ENCODE results near the gene ZFAND3. TPM values are rescaled to one million over a fixed set of nuclear protein-coding genes. Genes with fewer than 3 reads are reported as not detected.
A peak's percentile ranks its signal among the peaks of the same experiment; 100 is the strongest.

ZFAND3 gene
- total RNA-seq, 1 donor from 2014 or later, result 81.8 TPM

- no peak overlapping the region for H3K27ac ChIP-seq (replicated peaks)
- peaks cover 27% of the 10 kb centered on the region for H3K4me1 ChIP-seq
- H3K27me3 ChIP-seq (ENCODE audit: low read depth), result no peaks in the 10 kb centered on the region
- DNase-seq, result no peak
- no peaks in the 10 kb centered on the region for H3K36me3 ChIP-seq
- H3K4me3 ChIP-seq, result no peak overlapping the region
- peaks cover 16% of the 10 kb centered on the region for H3K9me3 ChIP-seq (replicated peaks)
- intact Hi-C loops (cut with micrococcal nuclease), result no loop called here
- TF ChIP-seq, protein P1, sequence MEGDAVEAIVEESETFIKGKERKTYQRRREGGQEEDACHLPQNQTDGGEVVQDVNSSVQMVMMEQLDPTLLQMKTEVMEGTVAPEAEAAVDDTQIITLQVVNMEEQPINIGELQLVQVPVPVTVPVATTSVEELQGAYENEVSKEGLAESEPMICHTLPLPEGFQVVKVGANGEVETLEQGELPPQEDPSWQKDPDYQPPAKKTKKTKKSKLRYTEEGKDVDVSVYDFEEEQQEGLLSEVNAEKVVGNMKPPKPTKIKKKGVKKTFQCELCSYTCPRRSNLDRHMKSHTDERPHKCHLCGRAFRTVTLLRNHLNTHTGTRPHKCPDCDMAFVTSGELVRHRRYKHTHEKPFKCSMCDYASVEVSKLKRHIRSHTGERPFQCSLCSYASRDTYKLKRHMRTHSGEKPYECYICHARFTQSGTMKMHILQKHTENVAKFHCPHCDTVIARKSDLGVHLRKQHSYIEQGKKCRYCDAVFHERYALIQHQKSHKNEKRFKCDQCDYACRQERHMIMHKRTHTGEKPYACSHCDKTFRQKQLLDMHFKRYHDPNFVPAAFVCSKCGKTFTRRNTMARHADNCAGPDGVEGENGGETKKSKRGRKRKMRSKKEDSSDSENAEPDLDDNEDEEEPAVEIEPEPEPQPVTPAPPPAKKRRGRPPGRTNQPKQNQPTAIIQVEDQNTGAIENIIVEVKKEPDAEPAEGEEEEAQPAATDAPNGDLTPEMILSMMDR (IDR thresholded peaks at IDR 0.05; ENCODE audit: borderline replicate concordance), result peak; percentile 73
These were observed 193.0 kb downstream of the ZFAND3 start for GRCh38 chr6:38012573-38012972.

DNA sequence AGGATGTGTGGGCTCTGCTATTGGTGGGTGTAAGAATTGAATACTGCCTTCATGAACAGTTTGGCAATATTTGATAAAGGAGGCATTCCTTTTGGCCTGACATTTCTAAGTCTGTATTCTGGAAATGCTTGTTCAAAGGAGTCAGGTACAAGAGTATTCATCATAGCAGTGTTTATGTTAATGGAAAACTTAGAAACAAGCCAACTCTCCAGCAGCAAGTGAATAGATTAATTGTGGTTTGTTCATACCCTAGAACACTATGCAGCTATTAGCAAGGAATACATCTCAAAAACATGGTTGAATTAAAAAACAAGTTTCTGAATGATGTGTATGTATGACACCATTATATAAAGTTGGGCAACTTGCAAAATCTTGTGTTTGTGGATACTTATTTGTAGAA lies 195.8 kb downstream of the ZFAND3 start:
- TF ChIP-seq, protein P1 (IDR thresholded peaks at IDR 0.05; ENCODE audit: borderline replicate concordance), result no peak
- no peak for DNase-seq
- no peaks in the 10 kb centered on the region for H3K27me3 ChIP-seq (ENCODE audit: low read depth)
- H3K4me1 ChIP-seq, result peaks cover 27% of the 10 kb centered on the region
- H3K36me3 ChIP-seq, result no peaks in the 10 kb centered on the region
- H3K4me3 ChIP-seq, result no peak overlapping the region
- H3K27ac ChIP-seq (replicated peaks), result no peak overlapping the region
- peaks cover 14% of the 10 kb centered on the region for H3K9me3 ChIP-seq (replicated peaks)
- intact Hi-C loops (cut with micrococcal nuclease), result no loop called here

DNA sequence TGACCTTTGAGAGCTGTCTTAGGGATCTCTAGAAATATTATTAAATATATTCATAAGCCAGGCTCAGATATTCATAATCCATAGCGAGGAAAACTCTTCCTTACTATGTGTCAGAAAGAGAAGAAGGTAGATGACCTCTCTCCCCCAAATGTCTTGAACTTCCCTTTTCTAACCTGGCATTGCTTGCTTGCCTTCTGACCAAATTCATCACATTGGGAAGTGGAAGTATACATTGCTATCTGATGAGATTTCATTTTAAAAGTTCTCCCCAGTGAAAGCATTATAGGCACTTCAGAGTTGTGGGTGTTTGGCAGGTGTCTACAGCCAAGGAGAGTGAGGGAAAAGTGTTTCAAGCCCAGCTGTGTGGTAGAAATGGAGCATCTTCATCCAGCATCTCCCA lies 197.3 kb downstream of the ZFAND3 start:
- Histone ChIP-seq H3K36me3 (no peaks in the 10 kb centered on the region), H3K4me1 (peaks cover 42% of the 10 kb centered on the region), H3K4me3 (no peak overlapping the region), H3K9me3 (replicated peaks) (no peaks in the 10 kb centered on the region), H3K27me3 (ENCODE audit: low read depth) (no peaks in the 10 kb centered on the region), H3K27ac (replicated peaks) (no peak overlapping the region)
- intact Hi-C loops (cut with micrococcal nuclease), result no loop called here
- TF ChIP-seq, protein P1 (IDR thresholded peaks at IDR 0.05; ENCODE audit: borderline replicate concordance), result no peak
- no peak for DNase-seq

DNA sequence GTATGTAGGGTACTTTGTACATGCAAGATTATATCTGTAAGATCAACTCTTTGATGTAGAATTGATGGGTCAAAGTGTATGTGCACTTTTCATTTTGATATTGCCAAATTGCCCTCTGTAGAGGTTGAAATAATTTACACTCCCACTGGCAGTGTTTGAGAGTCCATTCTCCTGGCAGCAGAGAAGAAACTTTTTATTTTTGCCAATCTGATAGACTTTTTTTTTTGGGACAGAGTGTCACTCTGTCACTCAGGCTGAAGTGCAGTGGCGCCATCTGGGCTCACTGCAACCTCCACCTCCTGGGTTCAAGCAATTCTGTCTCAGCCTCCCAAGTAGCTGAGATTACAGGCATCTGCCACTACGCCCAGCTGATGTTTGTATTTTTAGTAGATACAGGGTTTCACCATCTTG lies 199.2 kb downstream of the ZFAND3 start:
- peaks cover 49% of the 10 kb centered on the region for H3K4me1 ChIP-seq
- no peak overlapping the region for H3K27ac ChIP-seq (replicated peaks)
- H3K27me3 ChIP-seq (ENCODE audit: low read depth), result no peaks in the 10 kb centered on the region
- no peaks in the 10 kb centered on the region for H3K36me3 ChIP-seq
- no peak for DNase-seq
- TF ChIP-seq, protein P1 (IDR thresholded peaks at IDR 0.05; ENCODE audit: borderline replicate concordance), result no peak
- intact Hi-C loops (cut with micrococcal nuclease), result no loop called here
- no peak overlapping the region for H3K4me3 ChIP-seq
- H3K9me3 ChIP-seq (replicated peaks), result no peaks in the 10 kb centered on the region

- H3K27me3 ChIP-seq (ENCODE audit: low read depth), result no peaks in the 10 kb centered on the region
- TF ChIP-seq, protein P1 (IDR thresholded peaks at IDR 0.05; ENCODE audit: borderline replicate concordance), result no peak
- no peak overlapping the region for H3K4me3 ChIP-seq
- no peak overlapping the region for H3K27ac ChIP-seq (replicated peaks)
- no peak for DNase-seq
- H3K9me3 ChIP-seq (replicated peaks), result peaks cover 5% of the 10 kb centered on the region
- H3K36me3 ChIP-seq, result no peaks in the 10 kb centered on the region
- peaks cover 49% of the 10 kb centered on the region for H3K4me1 ChIP-seq
- intact Hi-C loops (cut with micrococcal nuclease), result no loop called here
These were observed 201.1 kb downstream of the ZFAND3 start for GRCh38 chr6:38020593-38020992.

GRCh38 chr6:38021029-38021428 lies 201.5 kb downstream of the ZFAND3 start:
- Histone ChIP-seq H3K27ac (replicated peaks) (no peak overlapping the region), H3K4me3 (no peak overlapping the region), H3K9me3 (replicated peaks) (peaks cover 5% of the 10 kb centered on the region), H3K27me3 (ENCODE audit: low read depth) (no peaks in the 10 kb centered on the region), H3K4me1 (peaks cover 49% of the 10 kb centered on the region), H3K36me3 (no peaks in the 10 kb centered on the region)
- no peak for DNase-seq
- TF ChIP-seq, protein P1 (IDR thresholded peaks at IDR 0.05; ENCODE audit: borderline replicate concordance), result no peak
- intact Hi-C loops (cut with micrococcal nuclease), result no loop called here
